HG02763 (cell line): Measurements from ENCODE around the gene CHIT1.

Experiments
- ATAC-seq: cut with Tn5 transposase; IDR thresholded peaks from one replicate; pipeline ENCODE4 v1.9.1; 2021; ENCODE audit warnings: mild to moderate bottlenecking, moderate library complexity; ENCODE audit not compliant: unreplicated experiment

Gene CHIT1

GRCh38 chr1:203217668-203218067, 11.8 kb downstream of the CHIT1 start:
- ATAC-seq: no peak

GRCh38 chr1:203217139-203217655, 12.3 kb downstream of the CHIT1 start:
- no peak for ATAC-seq

- no peak for ATAC-seq
Observed at GRCh38 chr1:203216274-203217138, 13.0 kb downstream of the CHIT1 start.

- ATAC-seq: no peak
Observed at GRCh38 chr1:203215573-203215972, 13.9 kb downstream of the CHIT1 start.

GRCh38 chr1:203214871-203215270, 14.6 kb downstream of the CHIT1 start:
- ATAC-seq: no peak

- ATAC-seq: no peak
Observed at GRCh38 chr1:203213126-203213525, 16.3 kb downstream of the CHIT1 start.

- ATAC-seq: no peak
Observed at GRCh38 chr1:203211812-203212211, 17.7 kb downstream of the CHIT1 start.

- no peak for ATAC-seq
Observed at GRCh38 chr1:203210988-203211387, 18.5 kb downstream of the CHIT1 start.

GRCh38 chr1:203210350-203210749, 19.1 kb downstream of the CHIT1 start:
- ATAC-seq: no peak

- ATAC-seq: no peak
Observed at GRCh38 chr1:203208181-203208580, 21.3 kb downstream of the CHIT1 start.

- ATAC-seq: no peak
Observed at GRCh38 chr1:203207751-203208150, 21.7 kb downstream of the CHIT1 start.

- ATAC-seq: no peak
Observed at GRCh38 chr1:203206129-203206687, 23.3 kb downstream of the CHIT1 start.

- no peak for ATAC-seq
Observed at GRCh38 chr1:203204756-203205155, 24.7 kb downstream of the CHIT1 start.

- no peak for ATAC-seq
Observed at GRCh38 chr1:203202431-203203245, 26.8 kb downstream of the CHIT1 start.

GRCh38 chr1:203201516-203202205, 27.8 kb downstream of the CHIT1 start:
- no peak for ATAC-seq

GRCh38 chr1:203200916-203201315, 28.6 kb downstream of the CHIT1 start:
- ATAC-seq: no peak

- ATAC-seq: no peak
Observed at GRCh38 chr1:203199816-203200571, 29.5 kb downstream of the CHIT1 start.

GRCh38 chr1:203199481-203199815, 30.0 kb downstream of the CHIT1 start:
- ATAC-seq: no peak

GRCh38 chr1:203199002-203199401, 30.5 kb downstream of the CHIT1 start:
- ATAC-seq: no peak

GRCh38 chr1:203197625-203198024, 31.8 kb downstream of the CHIT1 start:
- no peak for ATAC-seq
